Measurements from ENCODE around the gene SLC29A3. TPM values are rescaled to one million over a fixed set of nuclear protein-coding genes. Genes with fewer than 3 reads are reported as not detected.

The SLC29A3 gene
- total RNA-seq, 1 experiment from 2014 or later, result 5.9 TPM

GRCh38 chr10:71339796-71340589, 20.9 kb downstream of the SLC29A3 start:
- H3K9ac ChIP-seq (ENCODE audit: low read length), result peak overlapping the region; percentile 33
- no peak overlapping the region for H2AFZ ChIP-seq (ENCODE audit: low read depth, low read length, poor library complexity, severe bottlenecking)
- H3K4me2 ChIP-seq (ENCODE audit: low read length), result peak overlapping the region; percentile 77
- ATAC-seq (peak; percentile 87), DNase-seq (ENCODE audit: low read depth, low spot score) (peak; percentile 33)
- TF ChIP-seq FOSL1 (IDR thresholded peaks at IDR 0.05; ENCODE audit: low read depth) (peak; percentile 68), SP1 (IDR thresholded peaks at IDR 0.05; ENCODE audit: low read depth) (peak; percentile 59), CBX3 (IDR thresholded peaks at IDR 0.05; ENCODE audit: low read depth) (peak; percentile 67), MAX (IDR thresholded peaks at IDR 0.05) (peak; percentile 48), POLR2AphosphoS5 (IDR thresholded peaks at IDR 0.05; ENCODE audit: low read depth, low read length) (no peak), ZBTB33 (IDR thresholded peaks at IDR 0.05; ENCODE audit: extremely low read depth, insufficient replicate concordance, low read length) (no peak), EGR1 (IDR thresholded peaks at IDR 0.05; ENCODE audit: low read depth) (no peak), SIN3A (IDR thresholded peaks at IDR 0.05; ENCODE audit: low read depth) (no peak), JUND (IDR thresholded peaks at IDR 0.05) (peak; percentile 66), ZNF274 (IDR thresholded peaks at IDR 0.05; ENCODE audit: low read depth, low read length) (no peak)
- intact Hi-C loops (cut with micrococcal nuclease), result no loop called here
- H4K20me1 ChIP-seq (ENCODE audit: insufficient read depth), result no peaks in the 10 kb centered on the region
- no TSS peak for BruUV-seq (replicated peaks)
- H3K9me2 ChIP-seq (ENCODE audit: insufficient read depth), result no peaks in the 10 kb centered on the region
- ChIA-PET CTCF (interaction anchor here (1.5 kb wide), 1 partner anchor 29 kb away, joined by 4 read pairs; no protein-coding TSS in a partner anchor), POLR2A (no interaction called here), RAD21 (ENCODE audit: low non-redundant PET in 1 of 2, low total read pairs in 2 of 2, uncharacterized antibody in 2 of 2, unreplicated experiment in 2 of 2) (no interaction called here)
- no peaks in the 10 kb centered on the region for H3K79me2 ChIP-seq (ENCODE audit: insufficient read depth, low read length)
- peak overlapping the region in 1 of 2 experiments; percentile 40; a peak in 2 of 4 replicates for H3K4me3 ChIP-seq (replicated peaks in 1 of 2; ENCODE audit: low read depth in 1 of 2, low read length in 2 of 2)
- peaks cover 22 to 32% of the 10 kb centered on the region in 2 experiments for H3K4me1 ChIP-seq (ENCODE audit: control insufficient read depth in 1 of 2, insufficient read depth in 2 of 2, low read length in 2 of 2)
- peak overlapping the region; percentile 51 for H3K27ac ChIP-seq (ENCODE audit: low read depth, low read length)
- H3K27me3 ChIP-seq (ENCODE audit: insufficient read depth, low read length), result no peaks in the 10 kb centered on the region
- no peaks in the 10 kb centered on the region for H3K9me3 ChIP-seq (ENCODE audit: control insufficient read depth in 1 of 2, insufficient read depth in 1 of 2, low read depth in 1 of 2, low read length in 2 of 2)
- H3K36me3 ChIP-seq (ENCODE audit: control insufficient read depth in 1 of 2, insufficient read depth in 2 of 2, low read length in 2 of 2), result no peaks in the 10 kb centered on the region
